Tibial artery (tissue), 4 donors: ENCODE data around the gene PGAP3.

Experiments used
- DNase-seq, 2 donors: peaks; one replicate each; pipeline ENCODE4 v3.0.0-alpha.2; 2019
- H3K27ac ChIP-seq, 2 donors: fragments of 200-600 bp; sonication (generic) in 1 of 2; 1 replicate in 1 of 2; 2 replicates in 1 of 2; pipeline ENCODE4 v1.5.1; 2018 to 2019; ENCODE audit warnings: mild to moderate bottlenecking in 1 of 2
- H3K27me3 ChIP-seq, 2 donors: fragments of 200-600 bp; sonication (generic) in 1 of 2; one replicate each; pipeline versions ENCODE4 v1.5.1 to v1.6.0; 2016 to 2019
- H3K36me3 ChIP-seq, 3 donors: fragments of 200-600 bp; sonication (generic) in 2 of 3; one replicate each; pipeline ENCODE4 v1.5.1; 2016 to 2019; ENCODE audit warnings: mild to moderate bottlenecking in 2 of 3
- H3K4me1 ChIP-seq, 4 donors: fragments of 200-600 bp; sonication (generic) in 2 of 4; 1 replicate in 3 of 4; 2 replicates in 1 of 4; pipeline ENCODE4 v1.5.1; 2016 to 2019
- H3K4me3 ChIP-seq, 2 donors: fragments of 200-600 bp; sonication (generic) in 1 of 2; 1 replicate in 1 of 2; 2 replicates in 1 of 2; pipeline ENCODE4 v1.5.1; 2018 to 2019; ENCODE audit warnings: mild to moderate bottlenecking in 2 of 2
- H3K9me3 ChIP-seq, 3 donors: fragments of 200-600 bp; sonication (generic) in 1 of 3; one replicate each; pipeline ENCODE4 v1.5.1; 2016 to 2019
- CTCF ChIP-seq, 2 experiments: fragments of 200-600 bp in 1 of 2; fragments of 450-650 bp in 1 of 2; IDR thresholded peaks; one replicate each; pipeline ENCODE4 v1.5.1; 2017 to 2019; ENCODE audit warnings: antibody characterized with exemption in 2 of 2, mild to moderate bottlenecking in 1 of 2, moderate library complexity in 1 of 2
- intact Hi-C: fragments of 100-400 bp; cut with DNase I; formaldehyde crosslinking; loops from one replicate; pipeline ENCODE4 v1.15.0; 2023; ENCODE audit warnings: low total_unique reads

Gene PGAP3

GRCh38 chr17:39641883-39642282 is 46.0 kb downstream of the PGAP3 start:
- intact Hi-C loops, result no loop called here
- Histone ChIP-seq H3K36me3 (no peaks in the 10 kb centered on the region), H3K4me3 (no peak overlapping the region), H3K27me3 (no peaks in the 10 kb centered on the region), H3K9me3 (no peaks in the 10 kb centered on the region), H3K27ac (no peak overlapping the region), H3K4me1 (peaks cover 0 to 32% (median 24%) of the 10 kb centered on the region in 4 donors)
- TF ChIP-seq CTCF (IDR thresholded peaks at IDR 0.05), result no peak
- no peak for DNase-seq

- H3K36me3 ChIP-seq, result no peaks in the 10 kb centered on the region
- no peak for DNase-seq
- no peaks in the 10 kb centered on the region for H3K27me3 ChIP-seq
- H3K4me1 ChIP-seq, result peaks cover 0 to 40% (median 30%) of the 10 kb centered on the region in 4 donors
- H3K27ac ChIP-seq, result no peak overlapping the region
- no peak overlapping the region for H3K4me3 ChIP-seq
- intact Hi-C loops, result no loop called here
- no peak for TF ChIP-seq CTCF (IDR thresholded peaks at IDR 0.05)
- H3K9me3 ChIP-seq, result no peaks in the 10 kb centered on the region
Observed at GRCh38 chr17:39641097-39641496, 46.8 kb downstream of the PGAP3 start.

- Histone ChIP-seq H3K27ac (no peak overlapping the region), H3K4me1 (peaks cover 0 to 44% (median 31%) of the 10 kb centered on the region in 4 donors), H3K4me3 (no peak overlapping the region), H3K36me3 (no peaks in the 10 kb centered on the region), H3K9me3 (no peaks in the 10 kb centered on the region), H3K27me3 (no peaks in the 10 kb centered on the region)
- intact Hi-C loops, result no loop called here
- TF ChIP-seq CTCF (IDR thresholded peaks at IDR 0.05), result no peak
- DNase-seq, result no peak
Observed at GRCh38 chr17:39640591-39641031, 47.2 kb downstream of the PGAP3 start.

- no peak for DNase-seq
- intact Hi-C loops, result loop anchor here (5.0 kb wide), 1 partner anchor 32 kb away; no protein-coding TSS in a partner anchor
- peaks cover 0 to 44% (median 31%) of the 10 kb centered on the region in 4 donors for H3K4me1 ChIP-seq
Observed at GRCh38 chr17:39639566-39640458, 48.0 kb downstream of the PGAP3 start.

GRCh38 chr17:39639043-39639442 is 48.8 kb downstream of the PGAP3 start:
- intact Hi-C loops, result loop anchor here (5.0 kb wide), 1 partner anchor 33 kb away; no protein-coding TSS in a partner anchor
- no peak overlapping the region for H3K4me3 ChIP-seq

More at GRCh38 chr17:39639566-39640458, 48.0 kb downstream of the PGAP3 start:
- no peaks in the 10 kb centered on the region for H3K9me3 ChIP-seq
- H3K4me3 ChIP-seq, result no peak overlapping the region
- H3K27ac ChIP-seq, result no peak overlapping the region
- TF ChIP-seq CTCF (IDR thresholded peaks at IDR 0.05), result no peak
- H3K27me3 ChIP-seq, result no peaks in the 10 kb centered on the region
- no peaks in the 10 kb centered on the region for H3K36me3 ChIP-seq

More at GRCh38 chr17:39639043-39639442, 48.8 kb downstream of the PGAP3 start:
- no peaks in the 10 kb centered on the region for H3K27me3 ChIP-seq
- no peak for TF ChIP-seq CTCF (IDR thresholded peaks at IDR 0.05)
- no peaks in the 10 kb centered on the region for H3K9me3 ChIP-seq
- no peak overlapping the region for H3K27ac ChIP-seq
- H3K36me3 ChIP-seq, result no peaks in the 10 kb centered on the region
- DNase-seq, result no peak
- peaks cover 0 to 47% (median 31%) of the 10 kb centered on the region in 4 donors for H3K4me1 ChIP-seq
